ENCODE measurements around the gene LRRC10B. TPM values are rescaled to one million over a fixed set of nuclear protein-coding genes. Genes with fewer than 3 reads are reported as not detected.

LRRC10B gene
- total and polyA plus RNA-seq, 2 of the 8 experiments (the other 6 are each of a cell fraction or from before 2014, with no cell fraction given) = 0.47 to 0.71 TPM

DNA sequence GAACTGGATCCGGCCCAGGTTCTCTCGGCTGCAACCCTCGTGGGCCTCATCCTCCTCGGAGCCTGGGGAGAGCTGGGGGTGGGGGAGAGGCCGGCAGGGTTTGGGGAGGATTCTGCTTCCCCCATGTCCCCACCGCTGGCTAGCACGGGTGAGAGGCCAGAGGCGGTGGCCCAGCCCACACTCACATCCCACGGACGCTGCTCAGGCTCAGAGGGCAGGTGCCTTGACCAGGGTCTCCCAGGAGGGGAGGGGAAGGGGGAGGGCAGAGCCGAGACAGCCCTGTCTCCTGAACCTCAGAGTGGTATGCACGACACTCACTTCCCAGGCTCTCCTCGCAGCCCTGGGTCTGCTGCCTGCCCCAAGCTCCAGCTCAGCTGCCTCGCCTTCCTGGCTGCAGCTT is 19.6 kb downstream of the LRRC10B start:
- H3K27me3 ChIP-seq (replicated peaks in 1 of 4; ENCODE audit: control insufficient read depth in 3 of 4, extremely low read depth in 1 of 4, insufficient read depth in 3 of 4, low read length in 3 of 4) = no peaks in the 10 kb centered on the region; a peak in 1 of 7 replicates
- no peak overlapping the region for H2BK15ac ChIP-seq (ENCODE audit: low read length)
- peak overlapping the region; percentile 66; the same call in 1 of the 2 replicates for H2BK20ac ChIP-seq (ENCODE audit: low read length)
- no peak overlapping the region for H3K56ac ChIP-seq (replicated peaks; ENCODE audit: insufficient read length, low read depth, low read length)
- 84% methylated on average over 10 of the region's 14 CpGs; no CpG with 5 or more reads in 1 of the 2 experiments for WGBS, 2 experiments (ENCODE audit: extremely low coverage in 1 of 2, insufficient coverage in 1 of 2, insufficient read length in 1 of 2, insufficient replicate concordance in 2 of 2, low coverage in 1 of 2, low lambda C conversion rate in 2 of 2, missing lambda C conversion rate in 1 of 2)
- no peak overlapping the region for H4K91ac ChIP-seq (replicated peaks; ENCODE audit: insufficient read length, low read length)
- DNase-seq (ENCODE audit: low read depth in 1 of 2, low spot score in 2 of 2) (no peak), FAIRE-seq (no peak)
- H3K9me3 ChIP-seq (ENCODE audit: insufficient read depth in 2 of 2, low read depth in 1 of 2, low read length in 1 of 2) = no peaks in the 10 kb centered on the region
- H4K5ac ChIP-seq (ENCODE audit: insufficient read length, low read depth, low read length) = no peak overlapping the region
- no peak overlapping the region for H3K14ac ChIP-seq (ENCODE audit: insufficient read length)
- H3K4me2 ChIP-seq (ENCODE audit: insufficient read depth in 1 of 2, low read depth in 2 of 2, low read length in 2 of 2) = no peak overlapping the region
- no peak overlapping the region for H3K4me3 ChIP-seq (ENCODE audit: extremely low read depth in 1 of 4, insufficient read depth in 2 of 4, low read depth in 3 of 4, low read length in 4 of 4)
- H2BK12ac ChIP-seq (ENCODE audit: low read depth, low read length) = no peak overlapping the region
- POLR2A ChIA-PET (ENCODE audit: partially characterized antibody) = interaction anchor here (1.7 kb wide), 1 partner anchor 15 kb away, joined by 5 read pairs; no protein-coding TSS in a partner anchor
- H3K79me2 ChIP-seq (ENCODE audit: control insufficient read depth in 1 of 2, insufficient read depth in 2 of 2, low read length in 2 of 2) = no peaks in the 10 kb centered on the region
- H3K36me3 ChIP-seq (ENCODE audit: control insufficient read depth in 2 of 4, insufficient read depth in 4 of 4, low read length in 3 of 4) = no peaks in the 10 kb centered on the region
- H2BK120ac ChIP-seq (replicated peaks; ENCODE audit: low read depth, low read length) = no peak overlapping the region
- H3K79me1 ChIP-seq (ENCODE audit: low read depth, low read length) = no peaks in the 10 kb centered on the region
- H3K18ac ChIP-seq (ENCODE audit: extremely low read depth, low read length) = no peak overlapping the region
- peaks cover 0 to 5% of the 10 kb centered on the region in 2 experiments for H4K20me1 ChIP-seq (replicated peaks in 1 of 2; ENCODE audit: control insufficient read depth in 1 of 2, insufficient read depth in 2 of 2, low read length in 2 of 2)
- no peak overlapping the region for H2AK5ac ChIP-seq (ENCODE audit: low read depth, low read length)
- H3K4ac ChIP-seq (replicated peaks; ENCODE audit: insufficient read length, low read depth, low read length) = no peak overlapping the region
- H3K23me2 ChIP-seq (ENCODE audit: low read depth, low read length) = no peaks in the 10 kb centered on the region
- no peak overlapping the region for H3K9ac ChIP-seq (replicated peaks in 1 of 4; ENCODE audit: extremely low read depth in 1 of 4, low read depth in 3 of 4, low read length in 3 of 4)
- H3K23ac ChIP-seq (ENCODE audit: insufficient read length) = no peak overlapping the region
- H3K27ac ChIP-seq (ENCODE audit: low read depth, low read length) = no peak overlapping the region
- no peak overlapping the region; the same call in 1 of the 2 replicates for H4K8ac ChIP-seq (ENCODE audit: extremely low read depth, insufficient read depth, low read length)
- H3K4me1 ChIP-seq (replicated peaks in 1 of 4; ENCODE audit: control insufficient read depth in 3 of 4, insufficient read depth in 4 of 4, low read length in 3 of 4) = peaks cover 0 to 11% (median 4%) of the 10 kb centered on the region in 4 experiments; a peak in 5 of 7 replicates
- H2BK5ac ChIP-seq (ENCODE audit: low read depth, low read length) = no peak overlapping the region
- CTCF ChIA-PET (ENCODE audit: partially characterized antibody) = interaction anchor here (1.6 to 40.4 kb wide), 8 partner anchors 8 to 111 kb away, joined by 5 to 2106 read pairs (median 15); a partner anchor contains a TSS
- no peak overlapping the region for H2AFZ ChIP-seq (ENCODE audit: low read length)
- TF ChIP-seq ZNF274 (IDR thresholded peaks at IDR 0.05; ENCODE audit: borderline replicate concordance, extremely low read depth, low read length) = no peak
- no peak for TF ChIP-seq SIN3A (conservative IDR thresholded peaks at IDR 0.05 in 1 of 2, IDR thresholded peaks at IDR 0.05 in 1 of 2; ENCODE audit: low read depth in 1 of 2, low read length in 2 of 2)
- no peak for TF ChIP-seq HDAC2 (IDR thresholded peaks at IDR 0.05; ENCODE audit: borderline replicate concordance in 1 of 2, low read depth in 2 of 2, low read length in 2 of 2)
- TF ChIP-seq, protein P1, sequence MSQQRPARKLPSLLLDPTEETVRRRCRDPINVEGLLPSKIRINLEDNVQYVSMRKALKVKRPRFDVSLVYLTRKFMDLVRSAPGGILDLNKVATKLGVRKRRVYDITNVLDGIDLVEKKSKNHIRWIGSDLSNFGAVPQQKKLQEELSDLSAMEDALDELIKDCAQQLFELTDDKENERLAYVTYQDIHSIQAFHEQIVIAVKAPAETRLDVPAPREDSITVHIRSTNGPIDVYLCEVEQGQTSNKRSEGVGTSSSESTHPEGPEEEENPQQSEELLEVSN (IDR thresholded peaks at IDR 0.05) = no peak
- no peak for TF ChIP-seq JUND (IDR thresholded peaks at IDR 0.05; ENCODE audit: low read length)
- TF ChIP-seq CBX5 (IDR thresholded peaks at IDR 0.05; ENCODE audit: low read depth, low read length) = no peak
- no peak for TF ChIP-seq CTBP2 (IDR thresholded peaks at IDR 0.05; ENCODE audit: borderline replicate concordance, insufficient read depth, insufficient read length, low read length)
- no peak for TF ChIP-seq NANOG (IDR thresholded peaks at IDR 0.05; ENCODE audit: insufficient read depth, low read depth, low read length, poor library complexity, severe bottlenecking)
- no peak for TF ChIP-seq CHD1 (IDR thresholded peaks at IDR 0.05; ENCODE audit: low read depth, low read length)
